Keratinocyte (primary cell): ENCODE data around the gene HIVEP1. TPM values are rescaled to one million over a fixed set of nuclear protein-coding genes. Genes with fewer than 3 reads are reported as not detected.

Experiments
- DNase-seq: peaks from one replicate; pipeline ENCODE4 v3.0.0-alpha.2; 2011; ENCODE audit warnings: low read depth, missing footprints, low spot score
- FAIRE-seq: peaks from 2 replicates; lab custom pipeline; 2011; peaks lifted over from hg19 to GRCh38; lab: Jason Lieb, UNC
- H2AFZ ChIP-seq: 2 replicates; pipeline ENCODE4 v1.6.0; 2012; ENCODE audit warnings: low read length, control low read depth, inconsistent platforms; ENCODE audit not compliant: control insufficient read depth
- H3K27ac ChIP-seq: 2 replicates; pipeline ENCODE4 v1.5.1; 2011; ENCODE audit warnings: low read length; ENCODE audit not compliant: control insufficient read depth, insufficient read depth
- H3K27me3 ChIP-seq: 3 replicates; pipeline ENCODE4 v1.6.0; 2011; ENCODE audit warnings: low read length; ENCODE audit not compliant: control insufficient read depth, insufficient read depth; ENCODE audit errors: extremely low read depth
- H3K36me3 ChIP-seq, 2 experiments: 2 replicates in 1 of 2; 3 replicates in 1 of 2; pipeline ENCODE4 v1.5.1; 2011; ENCODE audit warnings: low read length in 2 of 2, mild to moderate bottlenecking in 1 of 2; ENCODE audit not compliant: control insufficient read depth in 2 of 2, insufficient read depth in 2 of 2; ENCODE audit errors: extremely low read depth in 1 of 2
- H3K4me1 ChIP-seq: 3 replicates; pipeline ENCODE4 v1.5.1; 2011; ENCODE audit warnings: low read length; ENCODE audit not compliant: control insufficient read depth, insufficient read depth; ENCODE audit errors: extremely low read depth
- H3K4me2 ChIP-seq: 3 replicates; pipeline ENCODE4 v1.6.0; 2011; ENCODE audit warnings: low read depth, low read length; ENCODE audit not compliant: control insufficient read depth, insufficient read depth; ENCODE audit errors: extremely low read depth
- H3K4me3 ChIP-seq, 3 experiments: fragments of 200-600 bp in 1 of 3; sonication (generic) in 1 of 3; 2 replicates in 2 of 3; 3 replicates in 1 of 3; pipeline ENCODE4 v1.5.1; 2011 to 2016; ENCODE audit warnings: low read length in 3 of 3, mild to moderate bottlenecking in 3 of 3, control low read depth in 2 of 3, inconsistent platforms in 1 of 3, low read depth in 1 of 3, mixed read lengths in 1 of 3, mixed run types in 1 of 3, moderate library complexity in 1 of 3; ENCODE audit not compliant: control insufficient read depth in 2 of 3, insufficient read depth in 2 of 3; ENCODE audit errors: extremely low read depth in 1 of 3
- H3K79me2 ChIP-seq: 2 replicates; pipeline ENCODE4 v1.6.0; 2012; ENCODE audit warnings: low read length; ENCODE audit not compliant: control insufficient read depth, insufficient read depth
- H3K9ac ChIP-seq: 3 replicates; pipeline ENCODE4 v1.6.0; 2011; ENCODE audit warnings: low read length; ENCODE audit not compliant: control insufficient read depth, insufficient read depth; ENCODE audit errors: extremely low read depth
- H3K9me1 ChIP-seq: 3 replicates; pipeline ENCODE4 v1.6.0; 2011; ENCODE audit warnings: low read length; ENCODE audit not compliant: control insufficient read depth, insufficient read depth; ENCODE audit errors: extremely low read depth
- H3K9me3 ChIP-seq: 2 replicates; pipeline ENCODE4 v1.5.1; 2012; ENCODE audit warnings: low read depth, low read length; ENCODE audit not compliant: control insufficient read depth
- H4K20me1 ChIP-seq: 3 replicates; pipeline ENCODE4 v1.6.0; 2011; ENCODE audit warnings: low read length; ENCODE audit not compliant: control insufficient read depth, insufficient read depth; ENCODE audit errors: extremely low read depth
- EZH2 ChIP-seq: IDR thresholded peaks from one replicate; pipeline ENCODE4 v1.6.1; 2012; ENCODE audit warnings: inconsistent platforms, mild to moderate bottlenecking, low read length, moderate library complexity
- dilution Hi-C: fragments of 300-500 bp; cut with MboI; formaldehyde crosslinking; loops from one replicate; pipeline ENCODE4 v1.7.0; 2020; ENCODE audit warnings: low sequenced_read_pairs; ENCODE audit not compliant: extremely low pct_ligation_motif_present
- polyA plus RNA-seq, 5 experiments: library from polyadenylated mRNA; depleted of rRNA in 3 of 5; stranded (reverse) in 3 of 5; stranded (forward) in 1 of 5; unstranded in 1 of 5; fragments of >200 nt; gene quantifications; 1 replicate in 1 of 5; 2 replicates in 3 of 5; 3 replicates in 1 of 5; pipeline versions ENCODE4 v1.2.1 to v1.2.3, GENCODE V29; 2011 to 2012; ENCODE audit warnings: missing spikeins in 2 of 5, low read depth in 1 of 5, low replicate concordance in 1 of 5
- TF ChIP-seq, protein P1 (sequence below), 3 experiments: IDR thresholded peaks in 1 of 3; conservative IDR thresholded peaks in 1 of 3; optimal IDR thresholded peaks in 1 of 3; 2 replicates in 2 of 3; 3 replicates in 1 of 3; pipeline versions ENCODE3 to v1.5.1; 2011; ENCODE audit warnings: low read length in 3 of 3, mild to moderate bottlenecking in 3 of 3, moderate library complexity in 2 of 3, control low read depth in 1 of 3, inconsistent platforms in 1 of 3; ENCODE audit not compliant: insufficient read depth in 2 of 3; ENCODE audit errors: extremely low read depth in 1 of 3

Gene HIVEP1
- polyA plus RNA-seq, 1 donor (not counting 4 experiments of a cell fraction or from before 2014, with no cell fraction given): 13.7 TPM

DNA sequence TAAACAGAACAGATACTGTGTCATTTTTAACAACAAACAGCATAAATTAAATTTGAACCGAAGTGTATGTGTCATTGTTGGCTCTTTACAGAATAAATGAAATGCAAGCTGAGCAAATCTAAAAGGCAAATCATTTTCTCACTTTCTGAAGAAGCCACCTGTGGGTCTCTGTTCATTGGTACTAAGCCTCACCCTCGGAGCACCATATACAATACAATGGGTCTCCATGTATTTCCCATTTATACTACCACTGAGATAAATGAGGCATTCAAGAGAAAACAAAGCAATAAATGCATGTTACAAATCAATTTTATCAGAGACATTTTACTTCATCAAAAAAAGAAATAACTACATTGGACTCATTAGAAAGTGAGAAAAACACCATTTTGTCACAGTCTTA, 38.9 kb upstream of the HIVEP1 start:
- H3K36me3 ChIP-seq: no peaks in the 10 kb centered on the region
- H3K9me1 ChIP-seq: no peaks in the 10 kb centered on the region
- no peak overlapping the region for H3K27ac ChIP-seq
- H3K4me3 ChIP-seq: no peak overlapping the region
- H3K4me2 ChIP-seq: no peak overlapping the region
- H2AFZ ChIP-seq: no peak overlapping the region
- no peaks in the 10 kb centered on the region for H3K9me3 ChIP-seq
- TF ChIP-seq, protein P1, sequence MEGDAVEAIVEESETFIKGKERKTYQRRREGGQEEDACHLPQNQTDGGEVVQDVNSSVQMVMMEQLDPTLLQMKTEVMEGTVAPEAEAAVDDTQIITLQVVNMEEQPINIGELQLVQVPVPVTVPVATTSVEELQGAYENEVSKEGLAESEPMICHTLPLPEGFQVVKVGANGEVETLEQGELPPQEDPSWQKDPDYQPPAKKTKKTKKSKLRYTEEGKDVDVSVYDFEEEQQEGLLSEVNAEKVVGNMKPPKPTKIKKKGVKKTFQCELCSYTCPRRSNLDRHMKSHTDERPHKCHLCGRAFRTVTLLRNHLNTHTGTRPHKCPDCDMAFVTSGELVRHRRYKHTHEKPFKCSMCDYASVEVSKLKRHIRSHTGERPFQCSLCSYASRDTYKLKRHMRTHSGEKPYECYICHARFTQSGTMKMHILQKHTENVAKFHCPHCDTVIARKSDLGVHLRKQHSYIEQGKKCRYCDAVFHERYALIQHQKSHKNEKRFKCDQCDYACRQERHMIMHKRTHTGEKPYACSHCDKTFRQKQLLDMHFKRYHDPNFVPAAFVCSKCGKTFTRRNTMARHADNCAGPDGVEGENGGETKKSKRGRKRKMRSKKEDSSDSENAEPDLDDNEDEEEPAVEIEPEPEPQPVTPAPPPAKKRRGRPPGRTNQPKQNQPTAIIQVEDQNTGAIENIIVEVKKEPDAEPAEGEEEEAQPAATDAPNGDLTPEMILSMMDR (optimal IDR thresholded peaks at IDR 0.05 in 1 of 3, IDR thresholded peaks at IDR 0.05 in 1 of 3, conservative IDR thresholded peaks at IDR 0.05 in 1 of 3; ENCODE audit: extremely low read depth in 1 of 3, insufficient read depth in 2 of 3, low read length in 3 of 3): no peak
- no peak for TF ChIP-seq EZH2
- no peaks in the 10 kb centered on the region for H4K20me1 ChIP-seq
- H3K27me3 ChIP-seq: no peaks in the 10 kb centered on the region
- dilution Hi-C loops: no loop called here
- H3K79me2 ChIP-seq: no peaks in the 10 kb centered on the region
- DNase-seq (no peak), FAIRE-seq (no peak)
- H3K4me1 ChIP-seq: peaks cover 10% of the 10 kb centered on the region
- no peak overlapping the region for H3K9ac ChIP-seq

DNA sequence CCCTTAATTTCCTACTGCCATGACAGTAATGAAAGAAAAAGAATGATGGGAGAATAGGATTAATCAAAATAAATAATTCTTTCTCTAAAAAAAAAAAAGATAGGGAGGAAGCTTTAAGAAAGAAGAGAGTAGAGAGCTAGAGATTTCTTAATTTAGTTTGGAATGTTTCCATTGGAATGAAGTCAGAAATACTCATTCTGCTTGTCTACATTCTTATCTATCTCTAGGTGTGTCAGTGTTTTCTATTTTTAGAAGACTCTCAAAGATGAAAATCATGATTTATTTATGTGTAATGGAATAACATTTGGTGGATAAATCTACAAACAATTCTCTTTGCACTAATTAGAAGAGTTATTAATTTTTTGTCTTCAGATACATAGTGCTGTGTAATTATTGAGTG, 38.0 kb upstream of the HIVEP1 start:
- H3K36me3 ChIP-seq: no peaks in the 10 kb centered on the region
- H3K4me2 ChIP-seq: peak overlapping the region; percentile 17
- DNase-seq (no peak), FAIRE-seq (no peak)
- H3K27ac ChIP-seq: no peak overlapping the region
- no peaks in the 10 kb centered on the region for H4K20me1 ChIP-seq
- no peaks in the 10 kb centered on the region for H3K9me3 ChIP-seq
- no peak overlapping the region for H2AFZ ChIP-seq
- no peaks in the 10 kb centered on the region for H3K27me3 ChIP-seq
- TF ChIP-seq EZH2: no peak
- TF ChIP-seq, protein P1 (optimal IDR thresholded peaks at IDR 0.05 in 1 of 3, IDR thresholded peaks at IDR 0.05 in 1 of 3, conservative IDR thresholded peaks at IDR 0.05 in 1 of 3; ENCODE audit: extremely low read depth in 1 of 3, insufficient read depth in 2 of 3, low read length in 3 of 3): no peak
- no peak overlapping the region for H3K4me3 ChIP-seq
- no peaks in the 10 kb centered on the region for H3K79me2 ChIP-seq
- H3K4me1 ChIP-seq: peaks cover 8% of the 10 kb centered on the region
- H3K9me1 ChIP-seq: no peaks in the 10 kb centered on the region
- dilution Hi-C loops: no loop called here
- H3K9ac ChIP-seq: no peak overlapping the region
